Fibroblast of villous mesenchyme (primary cell): ENCODE data around the gene RPL36A. TPM values are rescaled to one million over a fixed set of nuclear protein-coding genes. Genes with fewer than 3 reads are reported as not detected.

ENCODE experiments used
- DNase-seq: peaks from one replicate; pipeline ENCODE4 v3.0.0-alpha.2; 2010; ENCODE audit warnings: low read depth
- H3K4me3 ChIP-seq: 2 replicates; pipeline ENCODE4 v1.5.1; 2011; ENCODE audit warnings: low read depth, mild to moderate bottlenecking, low read length
- total RNA-seq: library from RNA; depleted of rRNA; stranded (reverse); fragments of >200 nt; gene quantifications from 2 replicates; pipeline ENCODE4 v1.2.3, GENCODE V29; 2012
- TF ChIP-seq, protein P1 (sequence below): IDR thresholded peaks from 2 replicates; pipeline ENCODE4 v1.5.1; 2012; ENCODE audit warnings: low read depth, mild to moderate bottlenecking, low read length; ENCODE audit not compliant: insufficient read depth

Gene RPL36A
- total RNA-seq, 1 donor: 103 TPM

DNA sequence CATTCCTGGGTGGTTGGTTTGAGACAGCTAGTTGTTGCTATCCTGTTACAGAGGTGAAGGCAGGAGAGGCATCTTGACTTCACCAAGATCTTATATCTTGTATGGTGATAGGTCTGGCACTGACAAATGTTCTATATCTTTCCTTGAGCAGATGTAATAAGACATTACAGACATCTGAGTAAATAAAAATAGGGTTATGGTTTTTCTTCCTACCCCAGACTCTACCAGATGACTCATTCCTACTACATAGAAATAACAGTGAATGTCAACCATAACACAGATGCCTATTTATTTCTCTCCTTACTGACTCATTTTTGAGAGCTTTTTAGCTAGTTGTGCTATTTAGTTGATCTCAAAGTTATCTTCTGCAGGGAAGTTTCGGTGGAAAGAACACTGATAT lies 39.1 kb downstream of the RPL36A start:
- H3K4me3 ChIP-seq: no peak overlapping the region
- TF ChIP-seq, protein P1, sequence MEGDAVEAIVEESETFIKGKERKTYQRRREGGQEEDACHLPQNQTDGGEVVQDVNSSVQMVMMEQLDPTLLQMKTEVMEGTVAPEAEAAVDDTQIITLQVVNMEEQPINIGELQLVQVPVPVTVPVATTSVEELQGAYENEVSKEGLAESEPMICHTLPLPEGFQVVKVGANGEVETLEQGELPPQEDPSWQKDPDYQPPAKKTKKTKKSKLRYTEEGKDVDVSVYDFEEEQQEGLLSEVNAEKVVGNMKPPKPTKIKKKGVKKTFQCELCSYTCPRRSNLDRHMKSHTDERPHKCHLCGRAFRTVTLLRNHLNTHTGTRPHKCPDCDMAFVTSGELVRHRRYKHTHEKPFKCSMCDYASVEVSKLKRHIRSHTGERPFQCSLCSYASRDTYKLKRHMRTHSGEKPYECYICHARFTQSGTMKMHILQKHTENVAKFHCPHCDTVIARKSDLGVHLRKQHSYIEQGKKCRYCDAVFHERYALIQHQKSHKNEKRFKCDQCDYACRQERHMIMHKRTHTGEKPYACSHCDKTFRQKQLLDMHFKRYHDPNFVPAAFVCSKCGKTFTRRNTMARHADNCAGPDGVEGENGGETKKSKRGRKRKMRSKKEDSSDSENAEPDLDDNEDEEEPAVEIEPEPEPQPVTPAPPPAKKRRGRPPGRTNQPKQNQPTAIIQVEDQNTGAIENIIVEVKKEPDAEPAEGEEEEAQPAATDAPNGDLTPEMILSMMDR: no peak
- peak; percentile 72 for DNase-seq

DNA sequence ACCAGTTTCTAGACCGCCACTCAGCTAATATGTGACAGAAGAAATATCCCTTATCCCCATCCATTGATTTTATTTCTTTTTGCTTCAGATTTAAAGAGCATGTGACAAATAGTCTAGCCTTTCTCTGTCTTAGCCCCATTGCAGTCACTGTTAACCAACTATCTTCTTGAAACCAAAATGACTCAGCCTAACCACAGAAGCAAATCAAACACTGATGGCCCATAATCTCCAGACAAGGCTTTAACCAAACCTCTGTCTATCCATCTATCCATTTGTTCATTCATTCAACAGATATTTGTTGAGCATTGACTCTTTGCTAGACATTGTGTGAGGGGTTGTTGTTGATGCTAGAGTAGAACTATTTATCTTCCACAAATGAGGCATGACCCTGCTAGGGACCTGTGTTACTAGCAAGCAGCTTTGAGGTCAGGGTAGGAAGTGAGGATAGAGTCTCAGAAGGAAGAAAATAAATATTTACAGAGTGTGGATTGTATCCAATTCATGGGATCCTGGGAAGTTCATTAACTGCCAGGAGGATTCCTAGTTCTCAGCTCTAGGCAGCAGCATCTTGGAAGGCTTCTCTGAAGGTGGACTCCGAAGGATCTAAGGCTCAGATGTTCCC lies 39.8 kb downstream of the RPL36A start:
- DNase-seq: peak; percentile 66
- TF ChIP-seq, protein P1: no peak
- no peak overlapping the region for H3K4me3 ChIP-seq

DNA sequence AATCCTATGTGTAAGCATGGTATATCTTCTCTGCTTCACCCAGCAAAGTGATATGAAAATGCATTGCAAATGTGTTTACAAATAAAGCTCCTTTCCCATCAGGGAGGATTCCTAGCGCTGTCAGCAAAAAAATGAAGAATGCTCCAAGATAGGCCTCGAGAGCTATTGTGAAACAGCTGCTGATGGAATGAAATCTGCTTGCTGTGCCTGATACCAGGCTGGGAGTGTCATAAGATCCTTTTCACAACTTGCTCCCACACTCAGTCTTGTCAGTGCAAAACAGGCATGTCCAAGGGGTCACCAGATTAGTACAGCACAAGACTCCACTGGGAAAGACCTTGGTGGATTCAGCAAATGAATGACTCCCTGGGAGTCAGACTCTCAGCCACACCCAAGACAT lies 51.3 kb downstream of the RPL36A start:
- no peak overlapping the region for H3K4me3 ChIP-seq
- peak; percentile 91 for DNase-seq

More for the DNA sequence above, 51.3 kb downstream of the RPL36A start:
- TF ChIP-seq, protein P1: no peak

Other genes starting within 250 kb of the RPL36A start
- 0.97 and 2.6 TPM in 2 replicates for gene DRP2, start 171.2 kb upstream of the RPL36A start, total RNA-seq
- gene TAF7L, start 99.7 kb upstream of the RPL36A start, total RNA-seq: 0.32 and 1.3 TPM in 2 replicates
- gene TIMM8A, start 42.3 kb upstream of the RPL36A start, total RNA-seq: 2.9 and 3.9 TPM in 2 replicates
- not detected in 2 replicates for gene BTK, start 4.8 kb upstream of the RPL36A start, total RNA-seq
- gene GLA, start 16.9 kb downstream of the RPL36A start, total RNA-seq: 31.2 and 45.8 TPM in 2 replicates
- 57.3 and 74.7 TPM in 2 replicates for gene HNRNPH2, start 17.2 kb downstream of the RPL36A start, total RNA-seq
- 8.1 and 11.2 TPM in 2 replicates for gene ARMCX4, start 94.4 kb downstream of the RPL36A start, total RNA-seq
- 32.5 and 41.9 TPM in 2 replicates for gene ARMCX1, start 159.5 kb downstream of the RPL36A start, total RNA-seq
- 26.1 and 38.4 TPM in 2 replicates for gene ARMCX6, start 227.0 kb downstream of the RPL36A start, total RNA-seq
- 42.8 and 65.6 TPM in 2 replicates for gene ARMCX3, start 232.1 kb downstream of the RPL36A start, total RNA-seq